ENCODE results near the gene ACMSD.

ACMSD gene

GRCh38 chr2:134949981-134950708, 111.7 kb downstream of the ACMSD start:
- no peak for DNase-seq (ENCODE audit: low read depth)

DNA sequence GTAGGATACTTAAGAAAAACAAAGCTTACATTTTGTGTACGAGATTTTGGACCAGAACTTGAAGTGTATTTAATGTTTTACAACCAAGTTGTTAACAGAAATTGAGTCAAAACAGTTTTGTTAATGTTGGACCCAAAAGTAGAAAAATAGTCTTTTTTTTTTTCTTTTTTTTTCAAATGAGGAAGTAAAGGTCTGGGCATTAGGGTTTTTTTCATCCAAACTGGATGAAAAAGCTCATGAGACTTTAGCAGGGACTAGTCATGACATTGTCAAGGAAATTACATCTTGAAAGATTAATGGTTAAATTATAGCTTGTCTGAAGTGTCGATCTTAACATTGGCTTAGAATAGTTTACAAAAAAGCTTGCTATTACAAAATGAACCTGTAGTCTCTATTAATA, 112.5 kb downstream of the ACMSD start:
- DNase-seq (ENCODE audit: low read depth) = no peak

All from fibroblast of the conjunctiva (primary cell).